Measurements from ENCODE around the gene SBF2.

The SBF2 gene

DNA sequence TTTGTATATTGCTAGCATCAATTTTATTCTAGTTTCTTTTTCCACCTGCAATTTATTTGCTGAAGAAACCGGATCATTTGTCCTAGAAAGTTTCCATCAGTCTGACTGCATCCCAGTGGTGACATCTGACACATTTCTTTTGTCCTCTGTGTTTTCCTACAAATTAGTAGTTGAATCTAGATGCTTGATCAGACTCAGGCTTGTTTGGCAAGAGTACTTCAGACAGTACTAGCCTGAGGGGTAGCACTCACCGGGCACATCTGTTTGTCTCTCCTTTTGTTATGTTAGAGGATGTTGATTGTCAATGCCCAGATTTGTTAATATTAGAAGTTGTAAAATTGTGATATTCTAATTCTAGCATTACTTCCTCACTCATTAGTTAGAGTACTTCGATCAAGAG, 425.4 kb downstream of the SBF2 start:
- in situ Hi-C loops (cut with HindIII; ENCODE audit: low sequenced_read_pairs): no loop called here

DNA sequence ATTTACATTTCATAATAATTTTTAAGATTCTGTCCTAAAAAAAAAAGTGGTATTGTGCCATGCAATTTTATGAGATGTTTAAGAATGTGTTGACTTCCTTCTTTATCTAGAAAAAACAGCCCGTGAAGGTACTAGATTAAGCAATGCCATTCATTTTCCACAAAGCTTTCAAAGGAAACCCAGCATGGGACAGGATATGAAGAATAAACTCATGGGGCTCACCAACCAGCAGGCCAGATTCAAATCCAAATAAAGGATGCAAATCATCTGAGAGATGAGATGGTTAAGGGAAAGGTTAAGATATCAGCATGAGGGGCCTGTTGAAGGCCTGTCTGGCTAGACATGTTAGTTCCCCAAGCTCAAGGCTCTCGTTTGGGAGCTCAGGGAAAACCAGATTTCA, 431.0 kb downstream of the SBF2 start:
- in situ Hi-C loops (cut with HindIII; ENCODE audit: low sequenced_read_pairs): no loop called here

DNA sequence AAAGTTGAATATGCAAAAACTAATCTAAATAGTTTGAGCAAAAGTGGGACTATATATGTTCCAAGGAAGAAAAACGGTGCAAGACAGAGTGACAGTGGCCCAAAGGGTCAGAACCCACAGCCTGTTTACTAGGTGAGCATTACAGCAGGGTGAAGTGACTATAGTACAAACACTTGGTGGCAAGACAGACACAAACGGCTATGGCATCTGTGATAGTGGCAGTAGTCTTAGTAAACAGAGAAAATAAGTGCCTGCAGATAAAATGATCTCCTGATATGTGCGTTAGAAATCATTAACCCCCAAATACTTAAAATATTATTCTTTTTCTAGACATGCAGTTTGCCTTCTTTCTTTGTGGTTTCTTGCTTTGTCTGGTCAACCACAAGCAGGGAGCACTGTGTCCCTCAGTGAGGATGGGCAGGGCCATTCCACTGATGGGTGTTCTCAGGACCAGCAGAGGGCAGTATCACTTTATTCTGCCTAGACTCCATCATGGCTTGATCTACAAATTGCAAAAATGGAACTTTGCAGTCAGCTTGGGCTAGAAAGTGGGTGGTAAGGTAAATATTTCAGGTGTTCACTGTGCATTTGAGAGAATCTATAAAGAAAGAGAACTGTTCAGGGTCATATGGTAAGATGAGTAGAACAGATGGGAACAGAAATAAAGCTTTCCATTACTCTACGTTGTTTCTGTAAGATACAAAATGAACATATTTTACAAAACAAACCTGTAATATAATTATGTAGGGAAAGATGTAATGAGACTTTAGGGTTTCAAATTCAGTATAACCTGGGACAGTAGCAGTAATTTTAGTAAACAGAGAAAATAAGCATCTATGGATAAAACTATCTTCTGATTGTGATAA, 431.9 kb downstream of the SBF2 start:
- in situ Hi-C loops (cut with HindIII; ENCODE audit: low sequenced_read_pairs): no loop called here

DNA sequence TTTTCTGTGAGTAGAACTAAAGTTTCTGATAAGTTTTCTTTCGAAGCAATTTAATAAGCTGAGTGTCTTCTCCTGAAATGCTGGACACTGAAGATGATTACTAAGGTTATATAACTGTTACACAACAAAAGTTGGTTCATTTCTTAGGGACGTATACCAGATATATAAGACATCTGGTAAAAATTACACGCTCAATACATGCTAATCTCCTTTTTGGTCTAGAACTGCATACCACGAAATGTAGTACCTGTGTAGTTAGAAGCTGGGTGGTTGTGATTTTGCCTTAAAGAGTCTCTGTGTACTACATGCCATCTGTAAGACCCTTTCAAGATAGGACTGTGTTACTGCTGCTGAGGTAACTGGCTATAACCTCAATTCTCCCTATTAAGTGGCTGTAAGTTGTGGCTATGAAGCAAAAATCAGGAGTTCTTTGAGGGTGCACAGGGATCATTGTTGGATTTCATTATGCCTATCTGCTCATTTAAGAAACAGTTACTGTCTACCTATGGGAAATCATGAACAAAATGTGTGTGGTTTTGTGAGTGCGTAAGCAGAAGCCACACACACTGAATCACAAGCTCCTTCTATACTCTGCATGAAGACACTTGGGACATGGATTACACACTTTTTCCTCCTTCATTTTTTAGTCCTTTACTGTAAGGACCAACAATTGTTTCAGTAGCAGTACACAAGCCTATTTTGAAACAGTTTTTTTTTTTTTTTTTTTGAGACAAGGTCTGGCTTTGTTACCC, 434.3 kb downstream of the SBF2 start:
- in situ Hi-C loops (cut with HindIII; ENCODE audit: low sequenced_read_pairs): no loop called here

DNA sequence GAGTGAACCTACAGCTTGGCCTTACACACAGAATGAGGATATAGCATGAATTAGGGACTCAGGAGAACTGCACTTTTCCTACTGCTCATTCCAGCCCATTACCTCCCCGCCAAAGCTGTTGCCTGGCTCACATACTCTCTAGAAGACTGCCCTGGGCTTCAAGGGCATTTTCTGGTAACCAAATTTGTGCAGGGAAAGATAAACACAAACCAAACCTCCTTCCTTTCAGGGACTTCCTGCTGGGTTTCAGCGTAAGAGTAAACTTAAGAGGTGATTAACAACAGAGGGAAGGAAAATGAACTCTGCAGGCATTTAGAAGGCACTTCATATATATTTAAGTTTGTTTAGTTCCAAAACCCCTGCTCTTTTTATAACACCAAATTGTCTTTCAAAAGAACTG, 435.2 kb downstream of the SBF2 start:
- in situ Hi-C loops (cut with HindIII; ENCODE audit: low sequenced_read_pairs): no loop called here

DNA sequence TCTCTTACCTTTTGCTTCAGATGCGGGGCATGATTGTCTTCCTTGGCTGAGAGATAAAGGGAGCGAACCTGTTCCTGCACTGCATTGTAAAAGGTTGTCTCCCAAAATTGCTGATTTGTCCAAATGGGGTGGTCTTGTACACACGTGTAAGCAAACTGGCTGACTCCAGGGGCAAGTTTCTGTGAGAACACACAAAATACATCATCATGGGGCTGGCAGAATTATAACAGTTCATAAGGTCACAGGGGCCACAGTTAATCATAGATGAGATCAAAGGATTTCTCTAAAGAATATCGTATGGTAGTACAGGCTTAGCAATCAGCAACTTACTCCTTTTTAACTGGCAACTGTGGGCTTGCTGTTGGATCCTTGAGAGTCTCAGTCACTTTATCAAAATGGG, 435.8 kb downstream of the SBF2 start:
- in situ Hi-C loops (cut with HindIII; ENCODE audit: low sequenced_read_pairs): no loop called here

DNA sequence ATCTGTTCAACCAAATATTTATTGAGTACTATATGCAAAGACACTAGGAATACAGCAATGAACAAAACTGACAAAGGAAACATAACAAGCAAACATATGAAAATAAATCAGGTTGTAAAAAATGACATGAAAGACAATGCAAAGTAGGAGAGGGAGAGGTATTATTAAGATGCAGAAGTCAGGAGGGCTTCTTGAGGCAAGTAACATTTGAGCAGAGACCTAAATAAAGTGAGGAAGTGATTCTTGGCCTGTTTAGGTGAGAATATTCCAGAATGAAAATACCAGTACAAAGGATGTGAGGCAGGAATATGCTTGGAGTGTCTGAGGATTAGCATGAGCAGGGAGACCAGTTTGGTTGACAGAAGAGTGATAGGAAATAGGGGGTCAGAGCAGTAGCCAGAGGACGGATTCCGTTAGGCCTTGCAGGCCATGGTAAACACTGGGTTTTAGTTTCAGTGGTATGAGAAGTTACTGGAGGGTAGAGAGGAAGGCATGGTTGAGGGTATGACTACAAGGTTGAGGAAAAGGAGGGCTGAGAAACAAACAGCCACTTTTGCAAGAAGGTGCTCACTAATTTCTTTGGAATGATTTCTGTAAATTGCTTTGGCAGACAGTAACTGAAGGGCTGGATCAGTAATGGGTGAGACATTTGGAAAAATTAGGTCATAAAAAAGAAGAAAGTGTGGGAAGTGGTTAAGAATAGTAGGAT, 438.3 kb downstream of the SBF2 start:
- in situ Hi-C loops (cut with HindIII; ENCODE audit: low sequenced_read_pairs): no loop called here

GRCh38 chr11:9853929-9854552, 440.0 kb downstream of the SBF2 start:
- in situ Hi-C loops (cut with HindIII; ENCODE audit: low sequenced_read_pairs): no loop called here

GRCh38 chr11:9852465-9852864, 441.6 kb downstream of the SBF2 start:
- in situ Hi-C loops (cut with HindIII; ENCODE audit: low sequenced_read_pairs): no loop called here

DNA sequence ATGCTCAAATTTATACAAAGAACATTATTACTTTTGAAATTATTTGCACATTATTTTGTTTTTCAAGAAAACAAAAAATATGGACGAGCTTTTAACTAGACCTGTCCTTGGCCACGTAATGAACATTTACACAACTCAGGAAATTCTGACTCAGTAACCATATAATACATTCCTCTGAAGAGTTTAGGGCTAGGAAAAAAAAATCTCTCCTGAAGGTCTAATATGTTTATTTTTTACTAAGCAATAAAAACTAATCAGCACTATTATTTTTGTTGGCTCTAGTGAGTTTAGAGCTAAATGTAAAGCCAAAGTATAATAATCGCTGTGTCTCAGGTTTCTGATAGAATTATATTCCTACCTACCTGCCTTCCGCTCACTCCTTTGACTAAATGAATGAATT, 442.7 kb downstream of the SBF2 start:
- in situ Hi-C loops (cut with HindIII; ENCODE audit: low sequenced_read_pairs): no loop called here

- in situ Hi-C loops (cut with HindIII; ENCODE audit: low sequenced_read_pairs): no loop called here
Observed at GRCh38 chr11:9850224-9850895, 443.7 kb downstream of the SBF2 start.

- in situ Hi-C loops (cut with HindIII; ENCODE audit: low sequenced_read_pairs): no loop called here
Observed at GRCh38 chr11:9849389-9849788, 444.6 kb downstream of the SBF2 start.

- in situ Hi-C loops (cut with HindIII; ENCODE audit: low sequenced_read_pairs): no loop called here
Observed at GRCh38 chr11:9847636-9848035, 446.4 kb downstream of the SBF2 start.

- in situ Hi-C loops (cut with HindIII; ENCODE audit: low sequenced_read_pairs): no loop called here
Observed at GRCh38 chr11:9842923-9843322, 451.1 kb downstream of the SBF2 start.

DNA sequence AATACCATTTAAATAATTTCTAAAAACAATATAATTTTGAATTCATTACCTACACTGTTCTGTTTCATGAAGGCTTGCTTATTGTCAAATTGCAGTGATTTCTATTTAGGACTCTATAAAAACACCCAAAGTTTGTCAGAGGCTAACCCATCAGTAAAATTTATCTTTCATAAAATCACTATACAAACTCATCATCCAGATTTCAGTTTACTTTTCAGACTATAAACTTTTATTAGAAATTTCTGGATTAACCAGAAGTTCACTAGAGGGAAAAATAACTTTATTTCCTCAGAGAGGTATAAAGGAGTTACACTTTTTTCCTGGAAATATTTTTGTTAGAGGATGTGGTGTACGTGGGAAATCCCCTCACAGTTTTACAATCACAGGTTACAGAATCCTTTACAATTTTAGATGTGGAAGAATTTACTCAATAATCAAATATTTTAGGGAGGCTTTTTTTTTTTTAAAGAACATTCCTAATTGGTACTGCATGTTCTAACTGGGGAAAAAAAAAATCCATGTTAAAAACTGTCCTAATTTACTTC, 453.5 kb downstream of the SBF2 start:
- in situ Hi-C loops (cut with HindIII; ENCODE audit: low sequenced_read_pairs): no loop called here

- in situ Hi-C loops (cut with HindIII; ENCODE audit: low sequenced_read_pairs): no loop called here
Observed at GRCh38 chr11:9839550-9839949, 454.5 kb downstream of the SBF2 start.

DNA sequence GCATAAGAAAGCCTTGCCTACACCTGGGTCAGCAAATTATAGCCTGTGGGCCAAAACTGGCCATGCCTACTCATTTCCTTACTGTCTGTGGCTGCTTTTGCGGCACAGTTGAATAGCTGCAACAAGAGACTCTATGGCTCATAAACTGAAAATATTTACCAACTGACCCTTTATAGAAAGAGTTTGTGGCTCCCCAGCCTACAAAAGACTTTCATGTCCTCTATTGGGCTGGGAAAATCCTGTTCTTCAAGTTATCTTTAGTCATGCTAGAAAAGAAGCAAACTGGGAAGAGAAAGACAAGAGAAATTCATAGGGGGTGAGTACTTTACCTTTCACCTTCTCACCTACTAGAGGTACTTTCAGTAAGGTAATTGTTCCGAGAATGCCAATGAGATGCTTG, 455.1 kb downstream of the SBF2 start:
- in situ Hi-C loops (cut with HindIII; ENCODE audit: low sequenced_read_pairs): no loop called here

- in situ Hi-C loops (cut with HindIII; ENCODE audit: low sequenced_read_pairs): no loop called here
Observed at GRCh38 chr11:9838229-9838628, 455.8 kb downstream of the SBF2 start.

GRCh38 chr11:9834291-9834690, 459.7 kb downstream of the SBF2 start:
- in situ Hi-C loops (cut with HindIII; ENCODE audit: low sequenced_read_pairs): no loop called here

- in situ Hi-C loops (cut with HindIII; ENCODE audit: low sequenced_read_pairs): no loop called here
Observed at GRCh38 chr11:9831122-9831521, 462.9 kb downstream of the SBF2 start.
